ENCODE measurements around the gene TNIK. TPM values are rescaled to one million over a fixed set of nuclear protein-coding genes. Genes with fewer than 3 reads are reported as not detected.

TNIK gene
- total RNA-seq, 2 experiments from 2014 or later = 55.2 to 56.9 TPM

- no peak for DNase-seq
- no peaks in the 10 kb centered on the region for H3K27me3 Mint-ChIP-seq
- ChIA-PET POLR2A (no interaction called here), CTCF (interaction anchor here (0.6 kb wide), 1 partner anchor 104 kb away, joined by 3 read pairs; no protein-coding TSS in a partner anchor)
- peaks cover 19% of the 10 kb centered on the region for H3K36me3 Mint-ChIP-seq (ENCODE audit: low read depth)
- peaks cover 9% of the 10 kb centered on the region for H3K9me3 Mint-ChIP-seq
- no peak overlapping the region for H3K27ac Mint-ChIP-seq
- H3K4me3 Mint-ChIP-seq = no peak overlapping the region
- H3K4me1 Mint-ChIP-seq = no peaks in the 10 kb centered on the region
These were observed 61.9 kb downstream of the TNIK start for GRCh38 chr3:171398343-171398742.

- Mint-ChIP-seq H3K4me1 (no peaks in the 10 kb centered on the region), H3K27ac (no peak overlapping the region)
- CTCF ChIA-PET = no interaction called here
These were observed 63.1 kb downstream of the TNIK start for GRCh38 chr3:171397089-171397488.

GRCh38 chr3:171396048-171396447 is 64.2 kb downstream of the TNIK start:
- POLR2A ChIA-PET = no interaction called here
- Mint-ChIP-seq H3K4me1 (no peaks in the 10 kb centered on the region), H3K27me3 (no peaks in the 10 kb centered on the region), H3K9me3 (peaks cover 15% of the 10 kb centered on the region), H3K4me3 (no peak overlapping the region), H3K36me3 (ENCODE audit: low read depth) (peaks cover 22% of the 10 kb centered on the region), H3K27ac (no peak overlapping the region)
- CTCF ChIA-PET = no interaction called here
- DNase-seq = no peak

More at GRCh38 chr3:171397089-171397488, 63.1 kb downstream of the TNIK start:
- POLR2A ChIA-PET = no interaction called here
- Mint-ChIP-seq H3K4me3 (no peak overlapping the region), H3K9me3 (peaks cover 6% of the 10 kb centered on the region), H3K27me3 (no peaks in the 10 kb centered on the region), H3K36me3 (ENCODE audit: low read depth) (peaks cover 15% of the 10 kb centered on the region)
- DNase-seq = no peak

- CTCF ChIA-PET = interaction anchor here (0.7 to 1.2 kb wide), 2 partner anchors 13 to 1239 kb away, joined by 3 to 5 read pairs; no protein-coding TSS in a partner anchor
- POLR2A ChIA-PET = no interaction called here
- Mint-ChIP-seq H3K4me3 (no peak overlapping the region), H3K27me3 (no peaks in the 10 kb centered on the region), H3K27ac (no peak overlapping the region), H3K4me1 (no peaks in the 10 kb centered on the region), H3K36me3 (ENCODE audit: low read depth) (peaks cover 20% of the 10 kb centered on the region), H3K9me3 (peaks cover 18% of the 10 kb centered on the region)
- DNase-seq = no peak
These were observed 67.0 kb downstream of the TNIK start for GRCh38 chr3:171393032-171393744.

GRCh38 chr3:171391432-171391831 is 68.8 kb downstream of the TNIK start:
- ChIA-PET POLR2A (no interaction called here), CTCF (no interaction called here)
- DNase-seq = no peak
- H3K27me3 Mint-ChIP-seq = no peaks in the 10 kb centered on the region
- peaks cover 18% of the 10 kb centered on the region for H3K9me3 Mint-ChIP-seq
- H3K4me1 Mint-ChIP-seq = no peaks in the 10 kb centered on the region
- no peak overlapping the region for H3K27ac Mint-ChIP-seq
- H3K36me3 Mint-ChIP-seq (ENCODE audit: low read depth) = peaks cover 19% of the 10 kb centered on the region
- no peak overlapping the region for H3K4me3 Mint-ChIP-seq

- H3K4me3 Mint-ChIP-seq = no peak overlapping the region
- H3K36me3 Mint-ChIP-seq (ENCODE audit: low read depth) = peaks cover 20% of the 10 kb centered on the region
- peaks cover 18% of the 10 kb centered on the region for H3K9me3 Mint-ChIP-seq
- ChIA-PET CTCF (interaction anchor here (1.0 to 1.4 kb wide), 2 partner anchors 9 to 11 kb away, joined by 3 read pairs; no protein-coding TSS in a partner anchor), POLR2A (no interaction called here)
- no peak for DNase-seq
- no peaks in the 10 kb centered on the region for H3K4me1 Mint-ChIP-seq
- no peaks in the 10 kb centered on the region for H3K27me3 Mint-ChIP-seq
- H3K27ac Mint-ChIP-seq = no peak overlapping the region
These were observed 69.9 kb downstream of the TNIK start for GRCh38 chr3:171390051-171390941.

- H3K27ac Mint-ChIP-seq = no peak overlapping the region
- CTCF ChIA-PET = interaction anchor here (1.4 kb wide), 1 partner anchor 12 kb away, joined by 3 read pairs; no protein-coding TSS in a partner anchor
- no peak overlapping the region for H3K4me3 Mint-ChIP-seq
- H3K9me3 Mint-ChIP-seq = peaks cover 18% of the 10 kb centered on the region
- H3K27me3 Mint-ChIP-seq = no peaks in the 10 kb centered on the region
- POLR2A ChIA-PET = no interaction called here
- no peaks in the 10 kb centered on the region for H3K4me1 Mint-ChIP-seq
- H3K36me3 Mint-ChIP-seq (ENCODE audit: low read depth) = peaks cover 26% of the 10 kb centered on the region
- no peak for DNase-seq
These were observed 70.7 kb downstream of the TNIK start for GRCh38 chr3:171389491-171389890.

GRCh38 chr3:171388527-171388926 is 71.7 kb downstream of the TNIK start:
- ChIA-PET CTCF (interaction anchor here (0.9 to 1.6 kb wide), 2 partner anchors 14 to 48 kb away, joined by 4 read pairs; no protein-coding TSS in a partner anchor), POLR2A (no interaction called here)
- peaks cover 17% of the 10 kb centered on the region for H3K9me3 Mint-ChIP-seq
- H3K27me3 Mint-ChIP-seq = no peaks in the 10 kb centered on the region
- no peak for DNase-seq
- H3K36me3 Mint-ChIP-seq (ENCODE audit: low read depth) = peaks cover 28% of the 10 kb centered on the region
- peaks cover 7% of the 10 kb centered on the region for H3K4me1 Mint-ChIP-seq
- no peak overlapping the region for H3K27ac Mint-ChIP-seq
- H3K4me3 Mint-ChIP-seq = no peak overlapping the region

GRCh38 chr3:171387062-171387461 is 73.1 kb downstream of the TNIK start:
- no peak for DNase-seq
- Mint-ChIP-seq H3K36me3 (ENCODE audit: low read depth) (peaks cover 27% of the 10 kb centered on the region), H3K27ac (no peak overlapping the region), H3K4me3 (no peak overlapping the region), H3K9me3 (peaks cover 12% of the 10 kb centered on the region), H3K4me1 (peaks cover 7% of the 10 kb centered on the region), H3K27me3 (no peaks in the 10 kb centered on the region)
- ChIA-PET CTCF (interaction anchor here (0.6 to 1.6 kb wide), 2 partner anchors 13 to 29 kb away, joined by 4 read pairs; no protein-coding TSS in a partner anchor), POLR2A (no interaction called here)

- H3K4me1 Mint-ChIP-seq = peaks cover 10% of the 10 kb centered on the region
- CTCF ChIA-PET = no interaction called here
- POLR2A ChIA-PET = no interaction called here
These were observed 75.1 kb downstream of the TNIK start for GRCh38 chr3:171385086-171385485.

GRCh38 chr3:171384101-171384891 is 75.9 kb downstream of the TNIK start:
- ChIA-PET POLR2A (no interaction called here), CTCF (no interaction called here)
- DNase-seq = no peak
- Mint-ChIP-seq H3K27me3 (no peaks in the 10 kb centered on the region), H3K36me3 (ENCODE audit: low read depth) (peaks cover 14% of the 10 kb centered on the region), H3K9me3 (no peaks in the 10 kb centered on the region), H3K27ac (no peak overlapping the region), H3K4me3 (no peak overlapping the region), H3K4me1 (peaks cover 10% of the 10 kb centered on the region)

More at GRCh38 chr3:171385086-171385485, 75.1 kb downstream of the TNIK start:
- H3K36me3 Mint-ChIP-seq (ENCODE audit: low read depth) = peaks cover 14% of the 10 kb centered on the region
- H3K27ac Mint-ChIP-seq = no peak overlapping the region
- H3K9me3 Mint-ChIP-seq = no peaks in the 10 kb centered on the region
- no peak for DNase-seq
- H3K27me3 Mint-ChIP-seq = no peaks in the 10 kb centered on the region
- no peak overlapping the region for H3K4me3 Mint-ChIP-seq

- no peak for DNase-seq
- CTCF ChIA-PET = interaction anchor here (1.1 kb wide), 1 partner anchor 46 kb away, joined by 3 read pairs; no protein-coding TSS in a partner anchor
- peaks cover 10% of the 10 kb centered on the region for H3K4me1 Mint-ChIP-seq
- no peak overlapping the region for H3K27ac Mint-ChIP-seq
- H3K36me3 Mint-ChIP-seq (ENCODE audit: low read depth) = peaks cover 14% of the 10 kb centered on the region
- H3K27me3 Mint-ChIP-seq = no peaks in the 10 kb centered on the region
- H3K9me3 Mint-ChIP-seq = no peaks in the 10 kb centered on the region
- POLR2A ChIA-PET = no interaction called here
- no peak overlapping the region for H3K4me3 Mint-ChIP-seq
These were observed 76.8 kb downstream of the TNIK start for GRCh38 chr3:171383206-171384018.
